Erythroblast (primary cell): Measurements from ENCODE around the gene CD22.

Source experiments
- GATA1 ChIP-seq: IDR thresholded peaks from 2 replicates; pipeline ENCODE4 v1.6.1; 2011; ENCODE audit warnings: low read depth, mild to moderate bottlenecking, control low read depth, low read length, moderate library complexity
- POLR2A ChIP-seq: IDR thresholded peaks from 2 replicates; pipeline ENCODE4 v1.6.1; 2011; ENCODE audit warnings: mild to moderate bottlenecking, low read length

DNA sequence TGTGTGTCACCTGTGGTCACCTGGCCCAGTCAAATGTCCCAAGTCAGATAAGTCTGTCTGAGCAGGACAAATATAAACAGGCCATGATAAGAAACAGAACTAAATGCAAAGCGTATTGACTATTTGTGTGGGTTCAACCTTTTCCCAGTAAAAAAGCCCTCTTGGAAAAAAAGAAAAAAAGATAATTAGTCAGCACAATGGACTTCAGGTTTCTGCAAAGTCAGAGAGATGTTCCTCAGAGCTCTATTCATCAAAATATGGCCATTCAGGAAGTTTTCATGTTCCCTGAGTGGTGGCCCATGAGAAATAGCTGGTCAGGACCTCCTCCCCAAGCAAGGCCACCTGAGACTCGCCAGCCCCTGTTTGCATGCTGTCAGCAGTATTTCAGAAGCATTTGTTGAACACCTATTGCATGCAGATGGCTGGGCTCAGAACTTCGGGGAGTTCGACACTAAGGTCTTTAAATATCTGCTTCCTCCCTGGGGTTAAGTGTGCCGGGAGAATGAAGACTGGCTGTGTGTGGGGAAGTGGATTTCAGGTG, 32.0 kb downstream of the CD22 start:
- TF ChIP-seq POLR2A = no peak
- no peak for TF ChIP-seq GATA1
